Activated naive CD8-positive, alpha-beta T cell treated with anti-CD3 and anti-CD28 coated beads, Interleukin-2, amount 10 ng/mL, durations not matched to agents 7 days and 5 days (primary cell): Measurements from ENCODE around the gene FBXO47. TPM values are rescaled to one million over a fixed set of nuclear protein-coding genes. Genes with fewer than 3 reads are reported as not detected.
A peak's percentile ranks its signal among the peaks of the same experiment; 100 is the strongest.

Experiments used
- ATAC-seq: fragments of 150-1000 bp; cut with Tn5 transposase; one replicate; pipeline ENCODE4 v1.10.0; 2021; ENCODE audit warnings: low read depth, moderate library complexity
- POLR2A ChIA-PET: fragments of 350-600 bp; sonication (Branson Sonifier 250); formaldehyde crosslinking; loops from one replicate; lab custom pipeline; 2021; ENCODE audit warnings: antibody characterized with exemption; lab: Charles Lee
- DNase-seq: peaks from one replicate; pipeline ENCODE4 v3.0.0; 2021
- H3K27ac Mint-ChIP-seq: one replicate; pipeline ENCODE4 v1.8.0; 2022; ENCODE audit warnings: mild to moderate bottlenecking, mixed read lengths
- H3K27me3 Mint-ChIP-seq: one replicate; pipeline ENCODE4 v1.8.0; 2022; ENCODE audit warnings: mild to moderate bottlenecking, moderate library complexity, mixed read lengths
- H3K36me3 Mint-ChIP-seq: one replicate; pipeline ENCODE4 v1.8.0; 2021; ENCODE audit warnings: mild to moderate bottlenecking, mixed read lengths
- H3K4me1 Mint-ChIP-seq: one replicate; pipeline ENCODE4 v1.8.0; 2021; ENCODE audit warnings: mixed read lengths
- H3K4me3 Mint-ChIP-seq: one replicate; pipeline ENCODE4 v1.8.0; 2022; ENCODE audit warnings: mild to moderate bottlenecking, moderate library complexity, mixed read lengths
- H3K9me3 Mint-ChIP-seq: one replicate; pipeline ENCODE4 v1.8.0; 2021; ENCODE audit warnings: mixed read lengths
- total RNA-seq, 2 experiments: library from RNA; stranded (reverse); gene quantifications; one replicate each; pipeline ENCODE4 v1.2.3, GENCODE V29; 2021

Gene FBXO47, protein sequence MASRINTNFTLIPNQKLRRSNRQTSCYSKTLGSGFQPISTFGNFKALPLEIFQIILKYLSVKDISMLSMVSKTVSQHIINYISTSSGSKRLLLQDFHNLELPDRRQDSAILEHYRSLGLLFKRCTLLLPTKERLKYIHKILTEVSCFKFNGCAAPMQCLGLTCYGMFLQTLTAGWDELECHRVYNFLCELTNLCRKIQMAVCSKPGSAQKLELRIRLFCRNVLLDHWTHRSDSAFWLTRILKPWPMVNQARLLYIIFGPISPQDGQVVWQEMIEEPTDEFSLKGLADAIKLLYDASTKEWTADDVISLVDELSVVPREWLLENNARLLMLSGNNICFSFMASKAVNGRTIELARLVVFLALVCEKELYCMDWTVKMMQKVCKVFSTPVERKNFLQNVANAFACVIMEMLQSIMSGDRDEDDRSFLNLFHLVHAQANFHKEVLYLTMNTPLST
- under 1 TPM in 1 of 2 experiments, not detected in 1; 0.14 TPM for total RNA-seq

DNA sequence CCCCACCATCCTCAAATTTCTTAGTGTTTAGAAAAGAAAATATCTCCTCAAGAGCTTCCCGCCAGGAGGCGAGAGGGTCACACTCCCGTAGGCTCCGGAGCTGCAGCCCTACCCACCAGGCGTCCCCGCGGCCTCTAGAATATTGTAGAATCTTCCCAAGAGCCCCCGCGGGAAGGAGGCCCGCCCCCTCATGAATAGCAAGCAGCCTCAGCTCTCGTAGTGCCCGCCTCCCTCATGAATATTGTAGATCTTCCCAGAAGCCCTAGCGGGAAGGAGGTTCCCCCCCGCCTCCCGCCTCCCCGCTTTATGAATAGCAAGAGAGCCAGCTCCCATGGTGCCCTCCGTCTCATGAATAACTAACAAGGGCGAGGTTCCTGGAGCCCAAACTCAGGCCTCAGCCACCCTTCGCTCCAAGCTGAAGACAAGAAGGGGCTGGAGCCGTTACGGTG is at the start of gene FBXO47:
TSS of gene FBXO47 (minus strand) at position 114 of the 449 bp plus-strand sequence. CDS start 4,378 bp downstream, outside the sequence.
- Mint-ChIP-seq H3K36me3 (no peaks in the 10 kb centered on the region), H3K9me3 (no peaks in the 10 kb centered on the region), H3K27me3 (no peaks in the 10 kb centered on the region), H3K4me1 (peaks cover 15% of the 10 kb centered on the region), H3K27ac (peak within 1 kb of the TSS; percentile 72), H3K4me3 (peak within 1 kb of the TSS; percentile 79)
- DNase-seq (peak; percentile 77), ATAC-seq (peak; percentile 99)
- POLR2A ChIA-PET, result interaction anchor here (0.6 to 2.1 kb wide), 6 partner anchors 11 to 173 kb away, joined by 3 to 14 read pairs (median 6); partner anchors contain the start of genes LASP1 and LASP1NB

DNA sequence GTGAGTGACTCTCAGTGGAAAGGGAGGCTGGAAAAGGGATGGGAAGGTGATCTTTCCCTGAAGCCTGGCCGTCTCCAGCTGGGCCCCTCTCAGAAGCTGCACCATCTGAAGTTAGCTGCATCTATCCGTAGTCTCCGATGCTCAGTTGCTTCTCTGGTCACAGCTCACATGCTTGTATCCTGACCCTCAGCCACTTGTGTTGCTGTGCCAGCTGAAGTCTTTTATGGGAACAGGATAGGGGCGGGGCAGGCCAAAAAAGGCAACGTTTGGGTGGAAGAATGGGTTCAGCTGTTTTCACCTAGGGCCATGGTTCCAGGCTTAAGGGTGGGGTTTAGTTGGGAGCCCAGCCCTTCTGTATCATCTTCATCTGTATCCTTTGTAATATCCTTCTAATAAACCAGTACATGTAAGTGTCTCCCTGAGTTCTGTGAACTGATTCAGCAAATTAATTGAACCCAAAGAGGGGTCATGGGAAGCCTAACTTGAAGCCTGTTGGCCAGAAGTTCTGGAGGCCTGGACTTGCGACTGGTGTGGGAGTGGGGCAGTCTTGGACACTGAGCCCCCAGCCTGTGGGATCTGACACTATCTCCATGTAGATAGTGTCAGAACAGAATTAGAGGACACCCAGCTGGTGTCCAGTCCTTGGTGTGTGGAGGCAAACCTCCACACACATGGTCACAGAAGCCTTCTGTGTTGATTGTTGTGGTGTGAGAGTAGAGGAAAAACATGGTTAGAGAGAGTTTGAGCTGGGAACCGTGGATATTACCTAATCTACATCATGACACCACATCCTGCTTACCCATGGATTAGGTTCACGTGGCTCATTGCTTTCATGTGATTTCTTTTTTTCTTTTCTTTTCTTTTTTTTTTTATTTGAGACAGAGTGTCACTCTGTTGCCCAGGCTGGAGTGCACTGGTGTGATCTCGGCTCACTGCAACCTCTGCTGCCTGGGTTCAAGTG is 49.3 kb upstream of the FBXO47 start:
- H3K36me3 Mint-ChIP-seq, result no peaks in the 10 kb centered on the region
- H3K27me3 Mint-ChIP-seq, result no peaks in the 10 kb centered on the region
- H3K4me1 Mint-ChIP-seq, result peaks cover 23% of the 10 kb centered on the region
- peak; percentile 79 for ATAC-seq
- DNase-seq, result no peak
- H3K4me3 Mint-ChIP-seq, result peak overlapping the region; percentile 52
- POLR2A ChIA-PET, result interaction anchor here (1.2 kb wide), 1 partner anchor 40 kb away, joined by 4 read pairs; no protein-coding TSS in a partner anchor
- no peaks in the 10 kb centered on the region for H3K9me3 Mint-ChIP-seq
- H3K27ac Mint-ChIP-seq, result peak overlapping the region; percentile 79

DNA sequence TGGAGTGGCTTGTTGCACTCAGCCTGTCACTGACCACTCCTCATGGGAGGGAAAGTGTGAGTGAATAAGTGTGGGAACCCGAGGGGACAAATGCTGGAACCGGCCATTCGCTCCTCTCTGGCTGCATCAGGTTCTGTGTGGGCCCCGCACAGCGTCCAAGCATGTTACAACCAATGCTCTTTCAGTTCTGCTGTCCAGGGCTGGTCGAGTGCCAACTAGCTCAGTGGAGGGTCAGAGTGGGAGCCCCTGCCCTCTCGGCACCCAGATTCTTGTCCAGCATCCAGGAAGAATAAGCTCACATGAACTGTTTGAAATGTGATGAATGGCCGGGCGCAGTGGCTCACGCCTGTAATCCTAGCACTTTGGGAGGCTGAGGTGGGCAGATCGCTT is 48.3 kb upstream of the FBXO47 start:
- H3K4me3 Mint-ChIP-seq, result no peak overlapping the region
- DNase-seq (no peak), ATAC-seq (no peak)
- POLR2A ChIA-PET, result no interaction called here
- no peaks in the 10 kb centered on the region for H3K27me3 Mint-ChIP-seq
- H3K27ac Mint-ChIP-seq, result no peak overlapping the region
- H3K9me3 Mint-ChIP-seq, result no peaks in the 10 kb centered on the region
- H3K36me3 Mint-ChIP-seq, result no peaks in the 10 kb centered on the region
- H3K4me1 Mint-ChIP-seq, result peaks cover 23% of the 10 kb centered on the region

DNA sequence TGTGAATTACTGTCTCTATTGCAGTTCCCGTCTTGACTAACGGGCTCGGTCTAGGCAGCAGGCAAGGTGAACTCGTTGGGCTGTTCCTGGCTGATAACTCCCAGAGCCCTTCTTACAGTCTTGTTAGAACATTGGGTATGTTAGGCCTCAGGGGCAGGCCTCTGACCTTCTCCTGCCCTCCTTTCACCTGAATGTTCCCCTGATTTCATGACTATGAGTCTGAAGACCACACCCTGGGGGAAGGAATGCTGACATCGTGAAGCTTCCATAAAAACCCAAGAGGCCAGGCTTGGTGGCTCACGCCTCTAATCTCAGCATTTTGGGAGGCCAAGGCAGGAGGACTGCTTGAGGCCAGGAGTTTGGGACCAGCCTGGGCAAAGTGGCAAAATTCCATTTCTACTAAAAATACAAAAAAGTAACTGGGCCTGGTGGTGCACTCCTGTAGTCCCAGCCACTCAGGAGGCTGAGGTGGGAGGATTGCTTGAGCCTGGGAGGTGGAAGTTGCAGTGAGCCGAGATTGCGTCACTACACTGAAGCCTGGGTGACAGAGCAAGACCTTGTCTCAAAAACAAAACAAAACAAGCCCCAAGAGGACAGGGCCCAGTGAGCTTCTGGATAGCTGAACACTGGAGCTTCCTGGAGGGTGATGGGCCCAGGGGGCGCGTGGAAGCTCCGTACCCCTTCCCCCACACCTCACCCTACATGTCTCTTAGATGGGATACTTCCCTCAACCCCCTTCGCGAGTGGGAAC is 47.8 kb upstream of the FBXO47 start:
- POLR2A ChIA-PET, result no interaction called here
- Mint-ChIP-seq H3K36me3 (no peaks in the 10 kb centered on the region), H3K27me3 (no peaks in the 10 kb centered on the region), H3K4me1 (peaks cover 23% of the 10 kb centered on the region), H3K4me3 (no peak overlapping the region), H3K9me3 (no peaks in the 10 kb centered on the region), H3K27ac (no peak overlapping the region)
- DNase-seq, result no peak
- no peak for ATAC-seq

DNA sequence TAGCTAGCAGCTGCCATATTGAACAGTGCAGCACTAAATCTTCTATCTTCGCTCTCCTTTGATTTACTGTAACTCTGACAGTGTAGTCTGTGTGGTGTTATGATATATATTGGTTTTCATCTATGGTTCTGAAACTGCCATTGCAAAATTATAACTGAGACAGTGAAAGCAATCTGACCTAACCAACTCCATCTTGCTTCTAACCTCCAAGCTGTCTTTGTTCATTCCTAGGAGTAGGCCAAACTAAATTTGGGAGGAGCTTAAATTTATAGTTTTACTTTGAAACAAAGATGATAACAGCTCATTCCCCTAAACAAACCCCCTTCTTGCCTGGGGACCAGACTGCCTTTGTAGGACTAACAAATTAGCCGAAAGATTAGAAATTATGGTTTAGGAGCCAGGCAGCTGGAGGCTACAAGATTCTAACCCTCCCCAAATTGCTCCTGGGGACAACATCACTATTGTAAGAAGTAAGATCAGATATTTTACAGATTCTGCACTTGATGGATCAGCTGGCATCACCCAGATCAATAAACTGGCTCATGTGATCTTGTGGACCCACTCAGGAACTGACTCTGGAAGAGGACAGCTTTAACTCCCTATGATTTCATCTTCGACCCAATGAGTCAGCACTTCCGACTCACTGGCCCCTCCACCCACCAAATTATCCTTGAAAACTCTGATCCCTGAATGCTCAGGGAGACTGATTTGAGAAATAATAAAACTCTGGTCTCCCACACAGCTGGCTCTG is 47.0 kb upstream of the FBXO47 start:
- no peaks in the 10 kb centered on the region for H3K27me3 Mint-ChIP-seq
- peaks cover 23% of the 10 kb centered on the region for H3K4me1 Mint-ChIP-seq
- ATAC-seq, result no peak
- DNase-seq, result no peak
- POLR2A ChIA-PET, result no interaction called here
- H3K36me3 Mint-ChIP-seq, result no peaks in the 10 kb centered on the region
- no peak overlapping the region for H3K27ac Mint-ChIP-seq
- no peak overlapping the region for H3K4me3 Mint-ChIP-seq
- no peaks in the 10 kb centered on the region for H3K9me3 Mint-ChIP-seq

DNA sequence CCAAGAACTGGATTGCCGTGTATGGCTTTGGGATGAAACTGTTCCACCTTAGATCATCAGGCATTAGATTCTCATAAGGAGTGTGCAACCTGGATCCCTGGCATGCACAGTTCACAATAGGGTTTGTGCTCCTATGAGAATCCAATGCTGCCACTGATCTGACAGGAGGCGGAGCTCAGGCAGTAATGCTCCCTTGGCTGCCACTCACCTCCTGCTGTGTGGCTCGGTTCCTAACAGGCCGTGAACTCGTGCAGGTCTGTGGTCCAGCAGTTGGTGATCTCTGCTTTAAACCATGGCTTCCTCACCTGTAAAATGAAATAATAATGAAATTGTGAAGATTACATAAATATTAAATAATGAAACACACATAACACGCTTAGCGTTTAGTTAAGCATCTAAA is 45.5 kb upstream of the FBXO47 start:
- DNase-seq (no peak), ATAC-seq (no peak)
- H3K27ac Mint-ChIP-seq, result no peak overlapping the region
- peaks cover 14% of the 10 kb centered on the region for H3K4me1 Mint-ChIP-seq
- H3K27me3 Mint-ChIP-seq, result peaks cover 4% of the 10 kb centered on the region
- H3K4me3 Mint-ChIP-seq, result no peak overlapping the region
- no peaks in the 10 kb centered on the region for H3K36me3 Mint-ChIP-seq
- POLR2A ChIA-PET, result no interaction called here
- H3K9me3 Mint-ChIP-seq, result peaks cover 1% of the 10 kb centered on the region

DNA sequence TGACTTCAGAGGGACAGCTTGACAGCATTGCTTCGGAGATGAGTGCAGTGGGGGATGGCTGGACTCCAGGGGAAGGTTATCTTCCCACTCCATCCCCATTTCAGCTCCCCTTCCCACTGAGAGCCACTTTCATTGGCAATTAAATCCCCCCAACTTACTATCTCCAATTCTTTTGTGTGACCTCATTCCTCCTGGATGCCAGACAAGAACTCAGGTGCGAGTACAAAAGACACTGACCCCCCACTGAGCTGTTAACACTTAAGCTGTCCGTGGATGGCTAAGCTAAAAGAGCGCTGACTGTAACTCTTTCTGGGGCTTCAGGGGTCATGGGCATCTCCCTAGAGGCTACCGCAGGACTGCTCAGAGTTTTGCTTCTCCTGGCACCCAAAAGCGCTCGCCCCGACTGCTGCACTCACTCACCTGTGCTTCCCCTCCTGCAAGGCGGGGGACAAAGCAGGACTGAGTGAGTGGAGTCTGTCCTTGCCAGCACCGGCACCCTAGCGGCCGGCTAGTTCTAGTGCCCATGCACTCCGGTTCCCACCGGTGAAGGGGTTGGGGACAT is 44.8 kb upstream of the FBXO47 start:
- H3K36me3 Mint-ChIP-seq, result no peaks in the 10 kb centered on the region
- peaks cover 9% of the 10 kb centered on the region for H3K4me1 Mint-ChIP-seq
- H3K27ac Mint-ChIP-seq, result no peak overlapping the region
- no peak overlapping the region for H3K4me3 Mint-ChIP-seq
- POLR2A ChIA-PET, result no interaction called here
- peaks cover 1% of the 10 kb centered on the region for H3K9me3 Mint-ChIP-seq
- H3K27me3 Mint-ChIP-seq, result peaks cover 4% of the 10 kb centered on the region
- ATAC-seq (no peak), DNase-seq (no peak)

DNA sequence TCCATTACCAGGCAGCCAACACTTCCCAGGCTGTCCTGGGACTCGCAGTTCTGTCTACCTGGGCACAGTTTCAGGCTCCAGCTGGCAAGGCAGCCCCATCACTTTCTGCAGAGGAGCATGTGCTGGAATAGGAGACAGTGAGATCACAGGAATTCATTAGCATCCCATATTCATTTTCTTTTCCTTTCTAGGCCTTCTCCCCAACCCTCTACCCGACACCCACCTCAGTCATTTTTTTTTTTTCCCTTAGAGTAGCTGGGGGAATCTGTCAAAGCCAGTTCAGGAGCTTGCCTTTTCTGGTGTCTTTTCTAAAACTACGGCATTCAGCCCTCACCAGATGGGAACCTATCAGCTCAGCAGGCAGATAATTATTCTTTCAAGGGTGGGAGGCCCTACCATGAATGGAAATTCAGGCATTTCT is 42.4 kb upstream of the FBXO47 start:
- POLR2A ChIA-PET, result no interaction called here
- Mint-ChIP-seq H3K9me3 (peaks cover 1% of the 10 kb centered on the region), H3K36me3 (no peaks in the 10 kb centered on the region), H3K4me3 (no peak overlapping the region), H3K27ac (no peak overlapping the region), H3K4me1 (no peaks in the 10 kb centered on the region), H3K27me3 (peaks cover 7% of the 10 kb centered on the region)
- ATAC-seq, result no peak
- DNase-seq, result no peak

DNA sequence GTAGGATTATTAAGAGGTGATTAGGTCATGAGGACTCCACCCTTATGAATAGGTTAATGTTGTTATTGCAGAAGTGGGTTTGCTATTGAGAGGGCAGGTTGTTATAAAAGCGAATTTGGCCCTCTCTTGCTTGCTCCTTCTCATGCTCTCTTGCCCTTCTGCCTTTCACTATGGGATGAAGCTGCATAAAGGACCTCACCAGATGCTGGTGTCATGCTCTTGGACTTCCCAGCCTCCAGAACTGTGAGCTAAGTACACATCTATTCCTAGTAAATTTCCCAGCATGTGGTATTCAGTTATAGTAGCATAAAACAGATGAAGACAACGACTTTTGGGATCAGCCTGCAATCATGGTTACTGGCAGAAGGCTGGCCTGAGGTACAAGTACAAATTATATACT is 41.4 kb upstream of the FBXO47 start:
- Mint-ChIP-seq H3K27ac (no peak overlapping the region), H3K27me3 (peaks cover 9% of the 10 kb centered on the region), H3K4me3 (no peak overlapping the region), H3K4me1 (peaks cover 4% of the 10 kb centered on the region), H3K36me3 (peaks cover 2% of the 10 kb centered on the region), H3K9me3 (peaks cover 3% of the 10 kb centered on the region)
- POLR2A ChIA-PET, result no interaction called here
- DNase-seq (no peak), ATAC-seq (no peak)

DNA sequence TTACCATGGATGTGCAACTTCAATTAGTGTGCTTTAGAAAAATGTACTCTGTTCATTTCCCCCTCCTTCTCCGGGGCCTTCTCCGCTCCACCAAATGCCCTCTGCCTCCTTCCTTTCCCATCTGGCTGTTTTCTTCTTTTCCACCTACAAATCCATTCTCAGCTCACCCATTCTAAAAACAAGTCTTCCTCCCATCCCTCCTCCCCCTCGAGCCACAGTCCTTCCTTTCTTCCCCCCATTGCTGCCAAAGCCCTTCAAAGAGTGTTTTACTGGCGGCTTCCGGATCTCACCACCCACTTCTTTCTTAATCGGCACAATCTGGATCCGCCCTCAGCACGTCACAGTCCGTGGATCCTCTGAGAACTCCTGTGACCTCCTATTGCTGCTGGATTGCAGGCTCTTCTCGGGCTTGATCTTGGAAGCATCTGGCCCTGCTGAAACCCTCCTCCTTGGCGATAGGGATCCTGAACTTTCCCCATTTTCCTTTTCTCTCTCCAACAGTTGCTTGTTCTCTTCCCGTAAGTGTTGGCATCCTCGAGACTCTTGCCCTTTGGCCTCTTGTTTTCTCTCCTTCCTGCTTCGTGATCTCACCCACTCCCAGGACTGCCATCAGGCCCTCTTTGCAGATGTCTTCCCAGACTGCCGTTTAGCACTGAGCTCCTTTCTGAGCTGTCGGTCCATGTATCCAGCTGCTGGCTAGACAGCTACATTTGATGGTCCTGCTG is 36.0 kb upstream of the FBXO47 start:
- peaks cover 7% of the 10 kb centered on the region for H3K36me3 Mint-ChIP-seq
- peak; percentile 43 for DNase-seq
- peak; percentile 77 for ATAC-seq
- peaks cover 8% of the 10 kb centered on the region for H3K27me3 Mint-ChIP-seq
- peaks cover 20% of the 10 kb centered on the region for H3K4me1 Mint-ChIP-seq
- H3K4me3 Mint-ChIP-seq, result peak overlapping the region; percentile 59
- POLR2A ChIA-PET, result interaction anchor here (0.6 kb wide), 1 partner anchor 450 kb away, joined by 3 read pairs; no protein-coding TSS in a partner anchor
- H3K27ac Mint-ChIP-seq, result peak overlapping the region; percentile 85
- H3K9me3 Mint-ChIP-seq, result peaks cover 4% of the 10 kb centered on the region

DNA sequence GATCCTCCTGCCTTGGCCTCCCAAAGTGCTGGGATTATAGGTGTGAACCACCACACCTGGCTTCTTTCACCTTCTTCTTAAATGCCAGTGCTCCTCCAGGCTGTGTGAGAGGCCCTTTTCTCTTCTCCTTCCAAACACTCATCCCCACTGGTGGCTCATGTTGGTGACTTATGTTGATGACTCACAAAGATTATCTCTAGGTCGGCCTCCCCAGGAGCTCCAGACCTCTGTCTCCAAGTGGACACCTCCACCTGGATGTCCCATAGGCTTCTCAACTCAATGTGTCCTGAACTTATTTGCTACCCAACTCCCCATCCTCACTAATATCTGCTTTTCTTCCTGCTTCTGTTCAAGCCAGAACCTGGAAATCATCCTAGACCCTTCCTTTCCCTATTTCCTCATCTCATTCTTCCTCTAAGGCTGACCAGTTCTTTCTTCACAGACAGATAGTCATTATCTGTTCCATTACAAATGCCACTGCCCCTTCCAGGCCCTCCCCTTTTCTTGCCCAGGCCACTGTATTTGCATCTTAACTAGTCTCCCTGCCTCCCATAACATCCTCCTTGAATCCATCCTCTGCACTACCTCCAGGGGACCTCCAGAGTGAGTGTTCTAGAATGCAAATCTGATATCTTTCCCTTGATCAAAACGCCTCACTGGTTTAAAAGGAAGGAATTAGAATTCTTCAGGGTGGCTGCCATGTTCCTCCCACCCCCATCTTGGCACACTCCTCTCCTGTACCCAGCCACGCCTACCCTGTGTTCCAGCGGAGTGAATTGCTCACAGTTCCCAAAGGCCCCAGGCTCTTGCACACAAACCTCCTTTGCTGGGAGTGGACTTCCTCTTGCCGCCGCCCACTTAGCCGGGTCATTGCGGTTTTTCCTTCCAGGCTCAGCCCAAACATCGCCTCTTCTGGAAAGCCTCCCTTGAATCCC is 34.8 kb upstream of the FBXO47 start:
- Mint-ChIP-seq H3K27me3 (peaks cover 12% of the 10 kb centered on the region), H3K36me3 (peaks cover 7% of the 10 kb centered on the region), H3K4me1 (peaks cover 20% of the 10 kb centered on the region), H3K4me3 (no peak overlapping the region), H3K9me3 (peaks cover 8% of the 10 kb centered on the region), H3K27ac (peak overlapping the region; percentile 12)
- POLR2A ChIA-PET, result no interaction called here
- ATAC-seq (no peak), DNase-seq (no peak)
